Keratinocyte (primary cell): ENCODE measurements around the gene CPNE4.

ENCODE experiments used
- CTCF ChIP-seq, 3 experiments: IDR thresholded peaks in 1 of 3; conservative IDR thresholded peaks in 1 of 3; optimal IDR thresholded peaks in 1 of 3; 2 replicates in 2 of 3; 3 replicates in 1 of 3; pipeline versions ENCODE3 to v1.5.1; 2011; ENCODE audit warnings: low read length in 3 of 3, mild to moderate bottlenecking in 3 of 3, moderate library complexity in 2 of 3, control low read depth in 1 of 3, inconsistent platforms in 1 of 3; ENCODE audit not compliant: insufficient read depth in 2 of 3; ENCODE audit errors: extremely low read depth in 1 of 3
- EZH2 ChIP-seq: IDR thresholded peaks from one replicate; pipeline ENCODE4 v1.6.1; 2012; ENCODE audit warnings: inconsistent platforms, mild to moderate bottlenecking, low read length, moderate library complexity

- TF ChIP-seq EZH2, result no peak
- peak in 2 of 3 experiments; percentile 57 to 60 for TF ChIP-seq CTCF (optimal IDR thresholded peaks at IDR 0.05 in 1 of 3, IDR thresholded peaks at IDR 0.05 in 1 of 3, conservative IDR thresholded peaks at IDR 0.05 in 1 of 3; ENCODE audit: extremely low read depth in 1 of 3, insufficient read depth in 2 of 3, low read length in 3 of 3)
Observed at GRCh38 chr3:132038198-132038825, 3.5 kb upstream of the CPNE4 start.
